Caco-2 (cell line): ENCODE results near the gene C2orf78. TPM values are rescaled to one million over a fixed set of nuclear protein-coding genes. Genes with fewer than 3 reads are reported as not detected.

Experiments
- BruUV-seq: library from RNA; stranded (reverse); fragments of 400-500 nt; replicated peaks from 2 replicates; lab custom pipeline; 2021; lab: Mats Ljungman, UMichigan
- CTCF ChIA-PET: fragments of 300-600 bp; sonication (Branson Sonifier 250); formaldehyde crosslinking; loops from one replicate; lab custom pipeline; 2022; ENCODE audit warnings: antibody characterized with exemption; lab: Charles Lee
- POLR2A ChIA-PET: fragments of 300-600 bp; sonication (Branson Sonifier 250); formaldehyde crosslinking; loops from one replicate; lab custom pipeline; 2022; ENCODE audit warnings: antibody characterized with exemption; lab: Charles Lee
- DNase-seq, 2 experiments: peaks; one replicate each; pipeline versions ENCODE4 v3.0.0 to v3.0.0-alpha.2; 2020 to 2022
- H3K27me3 ChIP-seq: replicated peaks from 2 replicates; pipeline ENCODE4 v1.6.0; 2011; ENCODE audit warnings: low read length; ENCODE audit not compliant: control insufficient read depth, insufficient read depth
- H3K36me3 ChIP-seq: 2 replicates; pipeline ENCODE4 v1.5.1; 2011; ENCODE audit warnings: low read length; ENCODE audit not compliant: control insufficient read depth, insufficient read depth
- H3K4me1 ChIP-seq: fragments of 250-450 bp; sonication (Bioruptor Pico); 2 replicates; pipeline ENCODE4 v1.5.1; 2020; ENCODE audit warnings: mild to moderate bottlenecking
- H3K4me3 ChIP-seq: 2 replicates; pipeline ENCODE4 v1.5.1; 2011; ENCODE audit warnings: low read depth, mild to moderate bottlenecking, control low read depth, low read length
- H3K9me3 ChIP-seq: fragments of 250-450 bp; sonication (Bioruptor Pico); 2 replicates; pipeline ENCODE4 v1.5.1; 2020; ENCODE audit warnings: mild to moderate bottlenecking, moderate library complexity
- H3K27ac Mint-ChIP-seq: one replicate; pipeline ENCODE4 v1.8.0; 2022; ENCODE audit warnings: mixed read lengths; ENCODE audit not compliant: unreplicated experiment
- H3K27me3 Mint-ChIP-seq: one replicate; pipeline ENCODE4 v1.8.0; 2022; ENCODE audit warnings: mixed read lengths; ENCODE audit not compliant: insufficient read depth, unreplicated experiment
- H3K36me3 Mint-ChIP-seq: one replicate; pipeline ENCODE4 v1.8.0; 2022; ENCODE audit warnings: mild to moderate bottlenecking, mixed read lengths; ENCODE audit not compliant: insufficient read depth, unreplicated experiment
- H3K4me1 Mint-ChIP-seq: one replicate; pipeline ENCODE4 v1.8.0; 2022; ENCODE audit warnings: low read depth, mixed read lengths; ENCODE audit not compliant: unreplicated experiment
- H3K4me3 Mint-ChIP-seq: one replicate; pipeline ENCODE4 v1.8.0; 2022; ENCODE audit warnings: mild to moderate bottlenecking, moderate library complexity, mixed read lengths; ENCODE audit not compliant: unreplicated experiment
- H3K9me3 Mint-ChIP-seq: one replicate; pipeline ENCODE4 v1.8.0; 2022; ENCODE audit warnings: mixed read lengths; ENCODE audit not compliant: unreplicated experiment
- CTCF ChIP-seq, 2 experiments: fragments of 200-600 bp in 1 of 2; IDR thresholded peaks; 1 replicate in 1 of 2; 2 replicates in 1 of 2; pipeline versions ENCODE4 v1.5.1 to v1.8.0; 2011 to 2022; ENCODE audit warnings: antibody characterized with exemption in 1 of 2, control low read depth in 1 of 2, inconsistent platforms in 1 of 2, low read depth in 1 of 2, low read length in 1 of 2, mild to moderate bottlenecking in 1 of 2, moderate library complexity in 1 of 2; ENCODE audit not compliant: insufficient read depth in 1 of 2, severe bottlenecking in 1 of 2, unreplicated experiment in 1 of 2
- intact Hi-C: fragments of 100-400 bp; cut with micrococcal nuclease; formaldehyde crosslinking; loops from one replicate; pipeline ENCODE4 v1.10.0; 2022; ENCODE audit not compliant: unreplicated experiment
- total RNA-seq: library from RNA; stranded (reverse); gene quantifications from 2 replicates; pipeline ENCODE4 v1.2.3, GENCODE V29; 2022

The C2orf78 gene
- total RNA-seq, 1 experiment from 2014 or later: not detected

GRCh38 chr2:73859721-73860586, 76.0 kb downstream of the C2orf78 start:
- POLR2A ChIA-PET: no interaction called here
- DNase-seq: no peak
- Histone ChIP-seq H3K4me3 (no peak overlapping the region), H3K4me1 (no peaks in the 10 kb centered on the region), H3K36me3 (peaks cover 1% of the 10 kb centered on the region; the same call in 1 of the 2 replicates), H3K9me3 (no peaks in the 10 kb centered on the region), H3K27me3 (no peaks in the 10 kb centered on the region)
- intact Hi-C loops: no loop called here
- H3K36me3 Mint-ChIP-seq: peaks cover 50% of the 10 kb centered on the region
- no peak overlapping the region for H3K27ac Mint-ChIP-seq
- no peaks in the 10 kb centered on the region for H3K4me1 Mint-ChIP-seq
- H3K27me3 Mint-ChIP-seq: no peaks in the 10 kb centered on the region
- CTCF ChIA-PET: no interaction called here
- H3K9me3 Mint-ChIP-seq: no peaks in the 10 kb centered on the region
- no peak overlapping the region for H3K4me3 Mint-ChIP-seq
- no TSS peak for BruUV-seq
- TF ChIP-seq CTCF (IDR thresholded peaks at IDR 0.05; ENCODE audit: insufficient read depth in 1 of 2, low read depth in 1 of 2, low read length in 1 of 2, severe bottlenecking in 1 of 2, unreplicated experiment in 1 of 2): no peak

DNA sequence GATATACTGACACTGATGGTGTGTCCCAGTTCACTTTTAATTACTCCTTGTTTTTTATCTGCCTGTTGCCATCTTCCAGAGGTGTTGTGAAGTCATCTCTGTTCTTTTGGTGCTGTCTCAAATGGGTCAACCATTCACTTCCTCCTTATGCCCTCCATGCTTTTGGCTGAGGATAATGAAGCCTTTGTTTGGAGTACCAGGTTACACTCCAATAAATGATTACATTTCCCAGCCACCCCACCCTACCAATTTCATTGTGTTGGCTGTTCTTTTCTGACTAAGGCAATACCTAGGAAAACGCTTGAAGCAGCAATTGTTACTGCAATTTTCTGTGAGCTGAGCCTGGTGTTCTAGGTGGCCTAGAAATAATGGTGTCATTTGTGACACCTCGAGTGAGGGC, 79.0 kb downstream of the C2orf78 start:
- Mint-ChIP-seq H3K4me1 (no peaks in the 10 kb centered on the region), H3K9me3 (no peaks in the 10 kb centered on the region), H3K27ac (no peak overlapping the region), H3K4me3 (no peak overlapping the region), H3K36me3 (peaks cover 36% of the 10 kb centered on the region), H3K27me3 (no peaks in the 10 kb centered on the region)
- CTCF ChIA-PET: no interaction called here
- Histone ChIP-seq H3K4me3 (no peak overlapping the region), H3K4me1 (no peaks in the 10 kb centered on the region), H3K27me3 (no peaks in the 10 kb centered on the region), H3K36me3 (no peaks in the 10 kb centered on the region), H3K9me3 (no peaks in the 10 kb centered on the region)
- POLR2A ChIA-PET: no interaction called here
- intact Hi-C loops: no loop called here
- TF ChIP-seq CTCF (IDR thresholded peaks at IDR 0.05; ENCODE audit: insufficient read depth in 1 of 2, low read depth in 1 of 2, low read length in 1 of 2, severe bottlenecking in 1 of 2, unreplicated experiment in 1 of 2): no peak
- no TSS peak for BruUV-seq
- no peak for DNase-seq

Other genes starting within 250 kb of the C2orf78 start
- not detected in 2 replicates for gene NAT8, start 141.8 kb upstream of the C2orf78 start, total RNA-seq
- 42.1 and 48.8 TPM in 2 replicates for gene TPRKB, start 46.8 kb upstream of the C2orf78 start, total RNA-seq
- 23.8 and 24.3 TPM in 2 replicates for gene DUSP11, start 4.1 kb upstream of the C2orf78 start, total RNA-seq
- gene STAMBP, start 44.8 kb downstream of the C2orf78 start, total RNA-seq: 49.8 and 50.1 TPM in 2 replicates
- 2.6 and 5.7 TPM in 2 replicates for gene ACTG2, start 108.8 kb downstream of the C2orf78 start, total RNA-seq
- gene DGUOK, start 142.7 kb downstream of the C2orf78 start, total RNA-seq: 69.6 and 70.7 TPM in 2 replicates
- gene TET3, start 200.7 kb downstream of the C2orf78 start, total RNA-seq: 27.5 and 27.8 TPM in 2 replicates